ENCODE data around the gene NBR1. TPM values are rescaled to one million over a fixed set of nuclear protein-coding genes. Genes with fewer than 3 reads are reported as not detected.

The NBR1 gene
- total RNA-seq, 1 donor from 2014 or later, result 50.8 TPM

DNA sequence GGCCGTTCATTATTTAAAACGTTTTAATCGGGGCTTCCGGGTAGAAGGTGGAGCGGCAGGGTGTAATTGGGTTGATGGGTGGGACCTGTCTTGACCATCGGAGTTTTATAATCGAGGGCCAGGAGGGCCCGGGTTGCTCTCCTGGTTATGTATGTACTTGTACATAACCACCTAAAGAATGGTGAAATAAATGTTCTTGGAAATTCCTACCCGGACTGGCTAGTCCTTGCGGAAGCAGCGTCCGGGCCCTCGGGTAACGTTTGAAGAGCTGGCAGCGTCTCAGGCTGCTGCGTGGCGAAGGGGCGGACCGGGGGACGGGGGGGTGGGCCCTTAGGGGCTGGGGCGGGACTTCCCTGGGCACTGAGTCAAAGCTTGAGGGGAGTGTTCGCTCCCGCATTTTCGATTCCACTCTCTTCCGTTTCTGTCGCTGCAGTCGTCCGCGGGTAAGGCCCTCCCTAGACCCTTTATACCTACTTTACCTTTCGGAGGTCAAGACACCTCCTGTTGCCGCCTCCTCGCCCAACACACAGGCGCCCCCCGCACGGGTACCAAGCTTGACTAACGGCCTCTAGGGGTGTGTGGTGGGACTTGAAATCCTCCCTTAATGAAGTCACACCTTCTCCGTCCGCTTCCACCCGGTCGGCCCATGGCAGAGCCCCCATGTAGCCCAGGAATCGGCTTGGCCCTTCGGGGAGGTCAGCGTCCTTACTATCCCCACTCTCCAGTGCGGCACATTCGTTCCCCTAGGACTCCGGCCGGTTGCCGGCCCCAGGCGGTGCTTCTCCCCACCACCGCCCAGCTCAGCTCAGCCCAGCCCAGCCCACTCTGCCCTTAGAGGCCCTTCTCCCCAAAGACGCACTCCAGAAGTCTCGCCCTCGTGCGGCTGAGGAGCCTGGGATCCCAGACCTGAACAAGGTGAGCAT, 40.7 kb downstream of the NBR1 start, which contains the start of gene TMEM106A:
Gene TMEM106A (plus strand): TSS at position 396 of the 923 bp plus-strand sequence. CDS start 1,167 bp downstream, outside the sequence.
- H3K27ac Mint-ChIP-seq, result peak within 1 kb of the TSS; percentile 93

DNA sequence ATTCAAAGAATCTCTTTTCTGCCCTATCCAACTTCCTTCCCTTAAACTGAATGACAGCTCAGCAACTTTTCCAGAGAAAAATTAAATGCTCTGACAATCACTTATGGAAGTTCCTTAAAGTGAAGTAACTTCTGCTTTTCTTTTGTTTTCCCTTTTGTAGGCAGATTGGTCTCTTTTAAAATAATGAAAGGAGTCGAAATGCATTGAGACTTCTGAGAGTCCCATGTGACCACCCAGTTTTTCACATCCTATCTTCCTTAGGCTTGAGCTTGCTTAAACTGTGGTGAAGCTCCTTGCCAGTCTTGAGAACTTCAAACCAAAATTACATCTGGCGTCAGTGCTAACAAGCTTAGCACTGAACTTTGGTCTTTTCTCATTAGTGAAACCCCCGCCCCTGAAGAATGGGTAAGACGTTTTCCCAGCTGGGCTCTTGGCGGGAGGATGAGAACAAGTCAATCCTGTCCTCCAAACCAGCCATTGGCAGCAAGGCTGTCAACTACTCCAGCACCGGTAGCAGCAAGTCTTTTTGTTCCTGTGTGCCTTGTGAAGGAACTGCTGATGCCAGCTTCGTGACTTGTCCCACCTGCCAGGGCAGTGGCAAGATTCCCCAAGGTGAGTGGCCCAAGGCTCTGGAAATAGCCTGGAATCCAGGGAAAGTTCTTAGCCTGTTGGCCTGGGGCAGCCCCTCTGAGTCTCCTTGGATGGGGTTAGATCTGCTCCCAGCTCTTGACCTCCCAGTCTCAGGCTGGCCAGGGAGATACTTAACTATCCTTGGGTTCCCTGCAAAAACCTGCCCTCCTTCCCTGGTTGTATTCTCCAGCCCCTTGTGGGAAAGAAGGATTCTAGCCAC, 41.9 kb downstream of the NBR1 start:
- peaks cover 33% of the 10 kb centered on the region for H3K4me1 Mint-ChIP-seq (ENCODE audit: low read depth)
- intact Hi-C loops (cut with micrococcal nuclease), result no loop called here

More for the DNA sequence above, 40.7 kb downstream of the NBR1 start, which contains the start of gene TMEM106A:
- no peaks in the 10 kb centered on the region for H3K9me3 Mint-ChIP-seq
- peak; percentile 70 for DNase-seq (ENCODE audit: low spot score)
- peaks cover 52% of the 10 kb centered on the region for H3K36me3 Mint-ChIP-seq (ENCODE audit: low read depth)
- no peaks in the 10 kb centered on the region for H3K27me3 Mint-ChIP-seq (ENCODE audit: low read depth)
- intact Hi-C loops (cut with micrococcal nuclease), result loop anchor here (1.0 kb wide), 2 partner anchors 39 to 104 kb away; no protein-coding TSS in a partner anchor
- peaks cover 29% of the 10 kb centered on the region for H3K4me1 Mint-ChIP-seq (ENCODE audit: low read depth)
- H3K4me3 Mint-ChIP-seq (ENCODE audit: low read depth), result peak within 1 kb of the TSS; percentile 99

DNA sequence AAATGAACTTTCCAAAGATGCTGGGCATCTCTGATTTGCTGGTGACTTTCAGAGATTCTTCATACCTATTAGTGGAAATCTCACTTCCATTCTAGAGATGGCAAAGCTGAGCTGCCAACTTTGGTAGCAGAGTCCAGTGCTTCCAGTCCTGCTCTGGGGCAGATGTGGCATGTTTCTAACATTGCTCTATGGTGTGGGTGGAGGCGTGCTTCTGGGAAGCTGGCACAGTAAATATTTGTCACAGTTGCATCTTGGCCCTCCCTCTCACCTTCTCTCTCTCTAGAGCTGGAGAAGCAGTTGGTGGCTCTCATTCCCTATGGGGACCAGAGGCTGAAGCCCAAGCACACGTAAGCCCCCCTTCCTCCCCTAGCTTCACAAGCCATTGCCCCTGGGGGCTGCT, 42.5 kb downstream of the NBR1 start:
- H3K27ac Mint-ChIP-seq, result peak overlapping the region; percentile 5
- no peaks in the 10 kb centered on the region for H3K9me3 Mint-ChIP-seq
- H3K4me3 Mint-ChIP-seq (ENCODE audit: low read depth), result peak overlapping the region; percentile 99
- H3K27me3 Mint-ChIP-seq (ENCODE audit: low read depth), result no peaks in the 10 kb centered on the region
- peaks cover 48% of the 10 kb centered on the region for H3K36me3 Mint-ChIP-seq (ENCODE audit: low read depth)
- H3K4me1 Mint-ChIP-seq (ENCODE audit: low read depth), result peaks cover 35% of the 10 kb centered on the region
- DNase-seq (ENCODE audit: low spot score), result no peak
- intact Hi-C loops (cut with micrococcal nuclease), result no loop called here

More for the DNA sequence above, 41.9 kb downstream of the NBR1 start:
- H3K9me3 Mint-ChIP-seq, result no peaks in the 10 kb centered on the region
- peak overlapping the region; percentile 99 for H3K4me3 Mint-ChIP-seq (ENCODE audit: low read depth)
- no peaks in the 10 kb centered on the region for H3K27me3 Mint-ChIP-seq (ENCODE audit: low read depth)
- DNase-seq (ENCODE audit: low spot score), result no peak
- peak overlapping the region; percentile 93 for H3K27ac Mint-ChIP-seq
- H3K36me3 Mint-ChIP-seq (ENCODE audit: low read depth), result peaks cover 51% of the 10 kb centered on the region

DNA sequence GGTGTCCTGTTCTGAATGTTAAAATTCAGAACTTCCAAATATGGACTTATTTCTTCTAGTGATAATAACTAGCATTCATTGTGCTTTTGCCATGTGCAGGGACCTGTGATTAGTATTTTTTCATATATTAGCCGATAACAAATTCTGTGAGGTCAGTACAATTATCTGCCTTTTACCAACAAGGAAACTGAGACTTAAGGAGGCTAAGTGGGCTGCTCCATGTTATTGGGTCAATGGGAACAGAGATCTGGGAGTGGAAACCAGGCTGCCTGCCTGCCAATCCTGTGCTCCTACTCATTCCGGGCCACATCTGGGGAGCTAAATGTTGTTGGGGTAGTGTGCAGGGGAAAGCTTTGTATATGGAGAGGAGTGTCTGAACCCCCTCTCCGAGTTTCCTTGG, 44.3 kb downstream of the NBR1 start:
- H3K9me3 Mint-ChIP-seq, result no peaks in the 10 kb centered on the region
- H3K36me3 Mint-ChIP-seq (ENCODE audit: low read depth), result peaks cover 40% of the 10 kb centered on the region
- no peak for DNase-seq (ENCODE audit: low spot score)
- intact Hi-C loops (cut with micrococcal nuclease), result no loop called here
- no peak overlapping the region for H3K4me3 Mint-ChIP-seq (ENCODE audit: low read depth)
- no peak overlapping the region for H3K27ac Mint-ChIP-seq
- H3K4me1 Mint-ChIP-seq (ENCODE audit: low read depth), result peaks cover 35% of the 10 kb centered on the region
- no peaks in the 10 kb centered on the region for H3K27me3 Mint-ChIP-seq (ENCODE audit: low read depth)

DNA sequence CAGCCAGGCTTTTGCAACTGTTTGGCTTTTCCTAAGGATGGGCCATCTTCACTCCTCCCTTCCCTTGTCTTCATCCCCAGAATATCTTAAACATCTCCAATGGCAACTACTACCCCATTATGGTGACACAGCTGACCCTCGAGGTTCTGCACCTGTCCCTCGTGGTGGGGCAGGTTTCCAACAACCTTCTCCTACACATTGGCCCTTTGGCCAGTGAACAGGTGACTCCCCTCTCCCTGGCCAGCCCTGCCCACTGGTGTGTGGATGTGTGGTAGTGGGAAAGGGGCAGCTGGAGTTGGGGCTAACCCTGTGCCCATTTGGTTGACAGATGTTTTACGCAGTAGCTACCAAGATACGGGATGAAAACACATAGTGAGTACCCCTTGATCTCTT, 45.4 kb downstream of the NBR1 start:
- no peaks in the 10 kb centered on the region for H3K9me3 Mint-ChIP-seq
- intact Hi-C loops (cut with micrococcal nuclease), result no loop called here
- H3K4me1 Mint-ChIP-seq (ENCODE audit: low read depth), result peaks cover 28% of the 10 kb centered on the region
- peaks cover 38% of the 10 kb centered on the region for H3K36me3 Mint-ChIP-seq (ENCODE audit: low read depth)
- H3K4me3 Mint-ChIP-seq (ENCODE audit: low read depth), result no peak overlapping the region
- no peak for DNase-seq (ENCODE audit: low spot score)
- no peaks in the 10 kb centered on the region for H3K27me3 Mint-ChIP-seq (ENCODE audit: low read depth)
- no peak overlapping the region for H3K27ac Mint-ChIP-seq

DNA sequence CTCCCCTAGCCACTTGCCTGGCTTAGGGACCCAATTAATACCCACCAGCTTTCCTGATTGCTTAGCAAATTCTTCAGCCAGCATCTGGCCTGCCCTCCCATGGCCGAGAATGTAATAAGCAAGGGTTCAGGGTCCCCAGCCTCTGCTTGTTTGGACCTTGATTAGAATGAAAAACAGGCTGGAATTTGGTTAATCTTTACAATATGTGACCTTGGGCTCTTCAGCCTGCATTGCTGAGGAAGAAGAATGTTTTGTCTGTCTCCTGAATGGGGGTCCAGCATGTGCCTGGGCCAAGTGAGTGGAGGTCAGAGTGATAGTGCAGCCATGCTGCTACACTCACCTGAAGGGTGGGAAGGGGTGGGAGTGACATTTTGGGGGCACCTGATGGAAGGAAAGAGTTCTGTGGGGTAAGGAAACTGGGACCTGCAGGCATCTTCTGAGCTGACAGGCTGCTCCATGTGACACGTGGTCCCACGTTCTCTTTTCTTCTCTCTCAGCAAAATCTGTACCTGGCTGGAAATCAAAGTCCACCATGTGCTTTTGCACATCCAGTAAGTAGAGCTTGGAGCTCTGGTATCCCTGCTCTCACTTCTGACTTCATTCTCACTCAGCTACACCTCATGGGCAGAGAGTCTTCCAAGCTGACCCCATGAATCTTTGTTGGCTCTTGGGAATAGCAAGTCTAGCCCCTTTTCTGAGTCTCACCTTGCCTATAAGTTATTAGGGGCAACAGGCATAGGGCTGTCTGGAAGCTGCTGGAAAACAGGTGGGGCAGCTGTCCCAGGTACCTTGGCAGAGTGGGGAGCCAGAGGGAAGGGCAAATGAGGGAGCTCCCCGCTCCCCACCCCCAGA, 46.0 kb downstream of the NBR1 start:
- Mint-ChIP-seq H3K4me1 (ENCODE audit: low read depth) (peaks cover 27% of the 10 kb centered on the region), H3K27ac (no peak overlapping the region), H3K36me3 (ENCODE audit: low read depth) (peaks cover 41% of the 10 kb centered on the region), H3K9me3 (no peaks in the 10 kb centered on the region), H3K4me3 (ENCODE audit: low read depth) (no peak overlapping the region), H3K27me3 (ENCODE audit: low read depth) (no peaks in the 10 kb centered on the region)
- intact Hi-C loops (cut with micrococcal nuclease), result no loop called here
- DNase-seq (ENCODE audit: low spot score), result no peak

DNA sequence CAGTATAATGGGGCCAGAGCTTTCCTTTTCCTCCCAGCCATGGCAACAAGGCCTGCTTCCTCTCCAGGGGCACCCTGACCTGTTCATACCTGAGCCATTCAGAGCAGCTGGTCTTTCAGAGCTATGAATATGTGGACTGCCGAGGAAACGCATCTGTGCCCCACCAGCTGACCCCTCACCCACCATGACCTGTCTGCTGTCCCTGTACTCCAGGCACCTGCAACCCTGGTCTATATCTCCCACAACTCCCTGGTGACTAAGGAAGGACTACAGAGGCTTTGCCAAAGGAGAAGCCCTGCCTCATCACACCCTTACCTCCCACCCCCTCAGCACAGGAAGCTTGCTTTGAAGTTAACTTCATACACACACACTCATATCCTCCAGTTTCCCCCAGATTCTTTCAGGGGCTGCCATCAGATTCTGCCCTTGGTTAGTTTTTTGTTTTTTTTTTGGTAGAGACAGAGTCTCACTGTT, 46.6 kb downstream of the NBR1 start:
- peaks cover 21% of the 10 kb centered on the region for H3K4me1 Mint-ChIP-seq (ENCODE audit: low read depth)
- peaks cover 38% of the 10 kb centered on the region for H3K36me3 Mint-ChIP-seq (ENCODE audit: low read depth)
- no peak overlapping the region for H3K27ac Mint-ChIP-seq
- DNase-seq (ENCODE audit: low spot score), result no peak
- no peaks in the 10 kb centered on the region for H3K9me3 Mint-ChIP-seq
- no peaks in the 10 kb centered on the region for H3K27me3 Mint-ChIP-seq (ENCODE audit: low read depth)
- no peak overlapping the region for H3K4me3 Mint-ChIP-seq (ENCODE audit: low read depth)
- intact Hi-C loops (cut with micrococcal nuclease), result no loop called here

DNA sequence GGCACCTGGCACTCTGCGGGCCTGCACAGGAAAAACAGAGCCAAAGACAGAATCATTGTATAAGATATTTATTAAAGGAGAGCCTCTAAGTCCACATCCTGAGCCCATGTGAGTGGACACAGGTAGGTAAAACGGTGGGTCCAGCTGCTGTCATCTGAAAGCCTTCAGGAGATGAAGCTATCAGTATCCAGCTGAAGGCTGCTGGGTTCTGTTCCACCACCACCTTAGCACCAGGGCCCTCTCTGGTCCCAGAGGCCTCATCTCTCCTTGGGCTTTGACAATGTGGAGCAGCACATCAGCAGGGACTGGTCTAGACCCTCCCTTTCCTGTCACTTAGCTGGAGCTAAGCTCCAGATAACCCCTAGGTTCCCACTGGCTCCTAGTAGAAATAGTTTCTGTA, 48.0 kb downstream of the NBR1 start:
- Mint-ChIP-seq H3K27me3 (ENCODE audit: low read depth) (no peaks in the 10 kb centered on the region), H3K36me3 (ENCODE audit: low read depth) (peaks cover 33% of the 10 kb centered on the region), H3K4me3 (ENCODE audit: low read depth) (no peak overlapping the region), H3K4me1 (ENCODE audit: low read depth) (peaks cover 7% of the 10 kb centered on the region), H3K9me3 (no peaks in the 10 kb centered on the region), H3K27ac (no peak overlapping the region)
- no peak for DNase-seq (ENCODE audit: low spot score)
- intact Hi-C loops (cut with micrococcal nuclease), result no loop called here

DNA sequence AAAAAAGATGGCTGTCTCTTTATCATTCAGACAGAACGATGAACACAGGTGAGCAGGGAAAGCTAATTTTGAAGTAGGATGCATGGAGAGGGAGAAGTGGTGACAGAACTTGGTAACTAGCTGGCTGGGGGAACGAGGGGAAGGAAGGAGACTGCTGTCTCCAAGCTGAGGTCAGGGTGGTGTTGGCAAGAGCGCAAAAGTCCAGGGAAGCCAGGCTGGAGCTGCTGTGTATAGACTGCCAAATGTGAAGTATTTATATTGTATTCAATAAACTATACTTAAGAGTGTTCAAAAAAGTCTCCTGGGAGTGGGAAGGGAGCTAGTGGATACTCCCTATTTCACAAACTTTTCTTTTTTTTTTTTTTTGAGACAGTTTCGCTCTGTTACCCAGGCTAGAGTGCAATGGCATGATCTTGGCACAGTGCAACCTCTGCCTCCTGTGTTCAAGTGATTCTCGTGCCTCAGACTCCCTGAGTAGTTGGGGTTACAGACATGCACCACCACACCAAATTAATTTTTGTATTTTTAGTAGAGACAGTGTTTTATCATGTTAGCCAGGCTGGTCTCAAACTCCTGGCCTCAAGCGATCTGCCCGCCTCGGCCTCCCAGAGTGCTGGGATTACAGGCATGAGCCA, 48.8 kb downstream of the NBR1 start:
- H3K9me3 Mint-ChIP-seq, result no peaks in the 10 kb centered on the region
- DNase-seq (ENCODE audit: low spot score), result no peak
- no peak overlapping the region for H3K4me3 Mint-ChIP-seq (ENCODE audit: low read depth)
- peaks cover 29% of the 10 kb centered on the region for H3K36me3 Mint-ChIP-seq (ENCODE audit: low read depth)
- peaks cover 5% of the 10 kb centered on the region for H3K4me1 Mint-ChIP-seq (ENCODE audit: low read depth)
- intact Hi-C loops (cut with micrococcal nuclease), result no loop called here
- no peaks in the 10 kb centered on the region for H3K27me3 Mint-ChIP-seq (ENCODE audit: low read depth)
- H3K27ac Mint-ChIP-seq, result no peak overlapping the region

DNA sequence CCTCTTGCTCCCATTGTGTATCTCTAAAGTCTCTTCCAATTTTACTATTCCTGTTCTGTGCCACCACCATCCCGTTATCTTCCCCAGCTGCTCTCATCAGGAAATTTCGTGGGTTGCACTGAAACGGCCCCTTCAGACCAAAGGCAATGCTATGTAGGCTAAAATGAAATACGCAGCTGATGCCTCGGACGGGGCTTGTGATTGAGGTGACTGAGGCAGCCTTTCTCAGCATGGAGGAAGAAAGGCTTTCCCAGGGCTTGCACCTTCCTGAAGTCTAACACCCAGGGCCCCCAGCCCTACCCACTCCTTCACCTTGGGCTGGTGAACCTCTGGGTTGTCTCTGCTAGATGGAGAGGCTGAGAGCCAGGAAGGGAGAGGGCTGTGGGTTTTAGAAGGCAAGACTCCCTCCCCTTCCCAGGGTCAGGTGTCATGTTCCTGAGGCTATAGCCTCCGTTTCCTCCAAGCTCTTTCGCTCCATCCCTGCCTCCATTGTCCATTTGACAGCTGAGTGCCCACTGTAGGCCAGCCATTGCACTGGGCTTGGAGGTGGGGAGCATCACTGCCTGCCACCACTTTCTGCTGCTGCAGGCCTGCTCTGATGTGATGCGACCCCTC, 49.6 kb downstream of the NBR1 start:
- Mint-ChIP-seq H3K4me1 (ENCODE audit: low read depth) (peaks cover 5% of the 10 kb centered on the region), H3K4me3 (ENCODE audit: low read depth) (no peak overlapping the region), H3K9me3 (no peaks in the 10 kb centered on the region), H3K27me3 (ENCODE audit: low read depth) (no peaks in the 10 kb centered on the region), H3K27ac (no peak overlapping the region), H3K36me3 (ENCODE audit: low read depth) (peaks cover 25% of the 10 kb centered on the region)
- intact Hi-C loops (cut with micrococcal nuclease), result no loop called here
- no peak for DNase-seq (ENCODE audit: low spot score)

DNA sequence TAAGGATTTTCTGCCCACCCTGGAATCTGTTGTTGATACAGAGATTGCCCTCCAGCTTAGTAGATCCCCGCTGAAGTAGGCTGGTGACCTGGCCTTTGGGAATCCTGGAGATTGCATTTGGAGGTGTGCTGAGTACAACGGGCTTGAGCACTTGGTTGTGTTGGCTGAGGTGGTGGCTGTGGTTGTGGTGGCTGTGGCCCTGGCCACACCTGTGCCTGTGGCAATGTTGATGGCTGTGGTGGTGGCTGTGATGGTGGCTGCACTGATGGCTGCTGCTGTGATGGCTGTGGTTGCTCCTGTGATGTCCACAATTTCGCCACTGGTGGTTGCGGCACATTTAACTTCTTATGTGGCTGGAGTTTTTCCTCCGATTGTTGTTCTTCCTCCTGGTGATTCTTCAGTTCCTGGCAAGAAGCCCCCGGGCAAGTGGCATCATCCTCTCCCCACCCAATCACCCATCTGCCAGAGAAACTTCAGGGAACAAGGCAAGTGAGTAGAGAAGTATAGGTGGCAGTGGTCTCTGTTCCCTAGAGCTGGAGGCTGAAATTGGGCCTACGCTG, 53.2 kb downstream of the NBR1 start:
- no peak overlapping the region for H3K4me3 Mint-ChIP-seq (ENCODE audit: low read depth)
- H3K9me3 Mint-ChIP-seq, result no peaks in the 10 kb centered on the region
- peaks cover 8% of the 10 kb centered on the region for H3K36me3 Mint-ChIP-seq (ENCODE audit: low read depth)
- H3K4me1 Mint-ChIP-seq (ENCODE audit: low read depth), result no peaks in the 10 kb centered on the region
- no peak overlapping the region for H3K27ac Mint-ChIP-seq
- peak; percentile 4 for DNase-seq (ENCODE audit: low spot score)
- intact Hi-C loops (cut with micrococcal nuclease), result no loop called here
- H3K27me3 Mint-ChIP-seq (ENCODE audit: low read depth), result no peaks in the 10 kb centered on the region

Data from activated T-helper 2 cell treated with anti-CD3 and anti-CD28 coated beads, Interferon-gamma antibody, Interleukin-2, Interleukin-4, amounts not matched to agents 10 μg/mL and 5 μg/mL and 100 μg/mL, durations not matched to agents 14 hours and 24 hours and 36 hours (primary cell).